SK-N-SH treated with all-trans-retinoic acid at 6 μM for 48 hours (cell line): ENCODE data around the gene FRMD4B.

Experiments used
- ATAC-seq: fragments of 200-7000 bp; cut with Tn5 transposase; 3 replicates; pipeline ENCODE4 v1.9.1; 2020; ENCODE audit warnings: mild to moderate bottlenecking, moderate library complexity
- CSDC2 ChIP-seq: fragments of 250-450 bp; sonication (Bioruptor Pico); IDR thresholded peaks from 2 replicates; pipeline ENCODE4 v1.5.0; 2020; ENCODE audit warnings: mild to moderate bottlenecking, moderate library complexity
- CSRNP3 ChIP-seq: fragments of 250-450 bp; sonication (Bioruptor Pico); IDR thresholded peaks from 2 replicates; pipeline ENCODE4 v1.5.1; 2021; ENCODE audit warnings: mild to moderate bottlenecking, moderate library complexity
- ESRRG ChIP-seq: fragments of 250-450 bp; sonication (Bioruptor Pico); IDR thresholded peaks from 2 replicates; pipeline ENCODE4 v1.6.1; 2021; ENCODE audit warnings: mild to moderate bottlenecking
- GLIS3 ChIP-seq: fragments of 250-450 bp; sonication (Bioruptor Pico); IDR thresholded peaks from 2 replicates; pipeline ENCODE4 v1.5.0; 2020; ENCODE audit warnings: mild to moderate bottlenecking, moderate library complexity
- POU6F1 ChIP-seq: fragments of 250-450 bp; sonication (Bioruptor Pico); IDR thresholded peaks from 2 replicates; pipeline ENCODE4 v1.8.0; 2021; ENCODE audit warnings: low read depth, mild to moderate bottlenecking, moderate library complexity, borderline replicate concordance
- PPARA ChIP-seq: fragments of 250-450 bp; sonication (Bioruptor Pico); IDR thresholded peaks from 2 replicates; pipeline ENCODE4 v1.5.0; 2020; ENCODE audit warnings: mild to moderate bottlenecking, borderline replicate concordance
- SNAI2 ChIP-seq: fragments of 250-450 bp; sonication (Bioruptor Pico); IDR thresholded peaks from 2 replicates; pipeline ENCODE4 v1.5.0; 2020; ENCODE audit warnings: mild to moderate bottlenecking, moderate library complexity
- TCF4 ChIP-seq: fragments of 250-450 bp; sonication (Bioruptor Pico); IDR thresholded peaks from 2 replicates; pipeline ENCODE4 v1.8.0; 2021; ENCODE audit warnings: mild to moderate bottlenecking, moderate library complexity, borderline replicate concordance
- ZFP3 ChIP-seq: fragments of 250-450 bp; sonication (Bioruptor Pico); IDR thresholded peaks from 2 replicates; pipeline ENCODE4 v1.5.0; 2020; ENCODE audit warnings: mild to moderate bottlenecking, moderate library complexity
- ZFP30 ChIP-seq: fragments of 450-650 bp; formaldehyde crosslinking; IDR thresholded peaks from 2 replicates; pipeline ENCODE4 v1.5.0; 2022; ENCODE audit warnings: mild to moderate bottlenecking, moderate library complexity
- ZNF565 ChIP-seq: fragments of 450-650 bp; formaldehyde crosslinking; conservative IDR thresholded peaks from 2 replicates; pipeline ENCODE4 v1.5.0; 2020; ENCODE audit warnings: low read depth, mild to moderate bottlenecking, moderate library complexity
- ZNF70 ChIP-seq: fragments of 450-650 bp; formaldehyde crosslinking; IDR thresholded peaks from 2 replicates; pipeline ENCODE4 v1.5.0; 2020; ENCODE audit warnings: mild to moderate bottlenecking, moderate library complexity
- ZNF8 ChIP-seq: fragments of 450-650 bp; formaldehyde crosslinking; IDR thresholded peaks from 2 replicates; pipeline ENCODE4 v1.5.0; 2020; ENCODE audit warnings: mild to moderate bottlenecking, moderate library complexity
- TF ChIP-seq, protein P1 (sequence below): fragments of 250-450 bp; sonication (Bioruptor Pico); IDR thresholded peaks from 2 replicates; pipeline ENCODE4 v1.5.0; 2020; ENCODE audit warnings: mild to moderate bottlenecking, moderate library complexity
- TF ChIP-seq, protein P2 (sequence below): fragments of 250-450 bp; sonication (Bioruptor Pico); IDR thresholded peaks from 2 replicates; pipeline ENCODE4 v1.8.0; 2020; ENCODE audit warnings: mild to moderate bottlenecking, moderate library complexity, borderline replicate concordance

The FRMD4B gene

DNA sequence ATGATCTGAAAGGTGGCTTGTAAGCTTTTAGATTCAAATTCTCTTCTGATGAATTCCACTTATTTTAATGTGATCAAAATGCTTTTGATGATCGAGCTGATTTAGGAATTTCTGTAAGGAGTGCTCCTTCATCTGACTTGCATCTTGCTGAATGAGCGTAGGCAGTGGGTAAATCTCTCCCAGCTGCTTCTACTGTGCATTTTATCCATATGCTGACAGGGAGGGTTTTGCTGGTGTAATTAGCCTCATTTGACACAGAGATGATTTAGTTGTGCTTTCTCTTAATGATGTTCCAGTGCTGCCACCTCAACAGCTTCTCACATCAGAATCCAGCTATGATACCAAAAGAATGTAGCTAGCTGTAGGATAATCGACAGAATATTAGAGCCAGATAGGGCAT, 259.7 kb downstream of the FRMD4B start:
- no peak for TF ChIP-seq ESRRG (CRISPR knock-in tag)
- TF ChIP-seq ZFP3, result no peak
- TF ChIP-seq POU6F1 (CRISPR knock-in tag), result no peak
- ATAC-seq, result no peak

DNA sequence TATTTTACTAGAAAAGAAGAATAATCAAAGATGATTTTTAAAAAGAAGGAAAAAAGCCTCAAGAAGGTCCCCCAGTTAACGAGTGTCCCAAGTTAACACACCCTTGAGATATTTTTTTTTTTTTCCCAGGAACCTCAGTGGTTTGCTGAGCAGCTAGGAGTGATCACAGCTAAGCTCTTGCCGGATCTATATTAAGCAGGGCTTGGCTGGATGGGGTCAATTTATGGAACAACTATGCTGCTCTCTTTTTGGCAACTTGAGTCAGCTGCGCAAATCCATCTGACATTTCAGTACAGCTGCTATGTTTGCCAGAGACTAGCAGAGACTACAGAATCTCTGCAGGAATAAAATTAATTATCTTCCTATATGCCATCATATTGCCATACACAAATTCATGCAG, 263.5 kb downstream of the FRMD4B start, which contains the start of gene LMOD3:
Gene LMOD3, minus strand, starts transcription at position 193 of the 400 bp plus-strand sequence. CDS start 209 bp downstream, outside the sequence.
- ATAC-seq, result no peak
- TF ChIP-seq SNAI2 (CRISPR knock-in tag) (no peak), TCF4 (CRISPR knock-in tag) (no peak), CSRNP3 (CRISPR knock-in tag) (no peak), ZFP30 (CRISPR knock-in tag) (no peak)
- TF ChIP-seq, protein P1, sequence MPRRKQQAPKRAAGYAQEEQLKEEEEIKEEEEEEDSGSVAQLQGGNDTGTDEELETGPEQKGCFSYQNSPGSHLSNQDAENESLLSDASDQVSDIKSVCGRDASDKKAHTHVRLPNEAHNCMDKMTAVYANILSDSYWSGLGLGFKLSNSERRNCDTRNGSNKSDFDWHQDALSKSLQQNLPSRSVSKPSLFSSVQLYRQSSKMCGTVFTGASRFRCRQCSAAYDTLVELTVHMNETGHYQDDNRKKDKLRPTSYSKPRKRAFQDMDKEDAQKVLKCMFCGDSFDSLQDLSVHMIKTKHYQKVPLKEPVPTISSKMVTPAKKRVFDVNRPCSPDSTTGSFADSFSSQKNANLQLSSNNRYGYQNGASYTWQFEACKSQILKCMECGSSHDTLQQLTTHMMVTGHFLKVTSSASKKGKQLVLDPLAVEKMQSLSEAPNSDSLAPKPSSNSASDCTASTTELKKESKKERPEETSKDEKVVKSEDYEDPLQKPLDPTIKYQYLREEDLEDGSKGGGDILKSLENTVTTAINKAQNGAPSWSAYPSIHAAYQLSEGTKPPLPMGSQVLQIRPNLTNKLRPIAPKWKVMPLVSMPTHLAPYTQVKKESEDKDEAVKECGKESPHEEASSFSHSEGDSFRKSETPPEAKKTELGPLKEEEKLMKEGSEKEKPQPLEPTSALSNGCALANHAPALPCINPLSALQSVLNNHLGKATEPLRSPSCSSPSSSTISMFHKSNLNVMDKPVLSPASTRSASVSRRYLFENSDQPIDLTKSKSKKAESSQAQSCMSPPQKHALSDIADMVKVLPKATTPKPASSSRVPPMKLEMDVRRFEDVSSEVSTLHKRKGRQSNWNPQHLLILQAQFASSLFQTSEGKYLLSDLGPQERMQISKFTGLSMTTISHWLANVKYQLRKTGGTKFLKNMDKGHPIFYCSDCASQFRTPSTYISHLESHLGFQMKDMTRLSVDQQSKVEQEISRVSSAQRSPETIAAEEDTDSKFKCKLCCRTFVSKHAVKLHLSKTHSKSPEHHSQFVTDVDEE (CRISPR knock-in tag), result no peak
- TF ChIP-seq, protein P2, sequence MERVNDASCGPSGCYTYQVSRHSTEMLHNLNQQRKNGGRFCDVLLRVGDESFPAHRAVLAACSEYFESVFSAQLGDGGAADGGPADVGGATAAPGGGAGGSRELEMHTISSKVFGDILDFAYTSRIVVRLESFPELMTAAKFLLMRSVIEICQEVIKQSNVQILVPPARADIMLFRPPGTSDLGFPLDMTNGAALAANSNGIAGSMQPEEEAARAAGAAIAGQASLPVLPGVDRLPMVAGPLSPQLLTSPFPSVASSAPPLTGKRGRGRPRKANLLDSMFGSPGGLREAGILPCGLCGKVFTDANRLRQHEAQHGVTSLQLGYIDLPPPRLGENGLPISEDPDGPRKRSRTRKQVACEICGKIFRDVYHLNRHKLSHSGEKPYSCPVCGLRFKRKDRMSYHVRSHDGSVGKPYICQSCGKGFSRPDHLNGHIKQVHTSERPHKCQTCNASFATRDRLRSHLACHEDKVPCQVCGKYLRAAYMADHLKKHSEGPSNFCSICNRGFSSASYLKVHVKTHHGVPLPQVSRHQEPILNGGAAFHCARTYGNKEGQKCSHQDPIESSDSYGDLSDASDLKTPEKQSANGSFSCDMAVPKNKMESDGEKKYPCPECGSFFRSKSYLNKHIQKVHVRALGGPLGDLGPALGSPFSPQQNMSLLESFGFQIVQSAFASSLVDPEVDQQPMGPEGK (CRISPR knock-in tag), result no peak

DNA sequence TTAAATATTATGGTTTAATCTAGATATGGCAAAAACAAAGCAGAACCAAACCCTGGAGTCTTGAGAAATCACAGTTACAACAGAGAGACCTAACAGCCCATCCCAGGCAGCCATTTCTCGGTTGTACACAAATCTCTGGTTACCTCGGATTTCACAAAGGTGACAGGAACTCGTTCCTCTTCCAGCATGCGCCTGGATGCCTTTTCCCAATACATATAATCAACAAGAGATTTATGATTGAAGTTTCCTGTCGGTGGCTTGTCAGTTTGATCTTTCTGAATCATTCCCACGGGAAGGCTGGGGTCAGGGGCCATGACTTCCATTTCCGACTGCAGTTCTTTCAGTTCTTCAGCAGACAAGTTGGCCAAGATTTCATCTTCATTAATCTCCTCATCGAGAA, 263.9 kb downstream of the FRMD4B start:
- no peak for ATAC-seq
- TF ChIP-seq ZNF8 (CRISPR knock-in tag) (no peak), PPARA (CRISPR knock-in tag) (no peak), ZFP3 (no peak), ESRRG (CRISPR knock-in tag) (no peak), ZFP30 (CRISPR knock-in tag) (no peak), POU6F1 (CRISPR knock-in tag) (no peak), SNAI2 (CRISPR knock-in tag) (no peak), ZNF565 (CRISPR knock-in tag) (no peak)

- no peak for ATAC-seq
- TF ChIP-seq, protein P1 (CRISPR knock-in tag), result no peak
- no peak for TF ChIP-seq ZNF565 (CRISPR knock-in tag)
- TF ChIP-seq ZFP3, result no peak
- no peak for TF ChIP-seq TCF4 (CRISPR knock-in tag)
- TF ChIP-seq, protein P2 (CRISPR knock-in tag), result no peak
- no peak for TF ChIP-seq ZFP30 (CRISPR knock-in tag)
- no peak for TF ChIP-seq CSDC2 (CRISPR knock-in tag)
- TF ChIP-seq POU6F1 (CRISPR knock-in tag), result no peak
- no peak for TF ChIP-seq CSRNP3 (CRISPR knock-in tag)
- TF ChIP-seq GLIS3, result no peak
- TF ChIP-seq ZNF70 (CRISPR knock-in tag), result no peak
These were observed 264.4 kb downstream of the FRMD4B start for GRCh38 chr3:69121513-69121912.
